GM12872 (cell line): ENCODE data around the gene ZNF668.

ENCODE experiments used
- CTCF ChIP-seq: IDR thresholded peaks from 3 replicates; pipeline ENCODE4 v1.5.1; 2011; ENCODE audit warnings: low read depth, mild to moderate bottlenecking, low read length, moderate library complexity; ENCODE audit not compliant: insufficient read depth

The ZNF668 gene

DNA sequence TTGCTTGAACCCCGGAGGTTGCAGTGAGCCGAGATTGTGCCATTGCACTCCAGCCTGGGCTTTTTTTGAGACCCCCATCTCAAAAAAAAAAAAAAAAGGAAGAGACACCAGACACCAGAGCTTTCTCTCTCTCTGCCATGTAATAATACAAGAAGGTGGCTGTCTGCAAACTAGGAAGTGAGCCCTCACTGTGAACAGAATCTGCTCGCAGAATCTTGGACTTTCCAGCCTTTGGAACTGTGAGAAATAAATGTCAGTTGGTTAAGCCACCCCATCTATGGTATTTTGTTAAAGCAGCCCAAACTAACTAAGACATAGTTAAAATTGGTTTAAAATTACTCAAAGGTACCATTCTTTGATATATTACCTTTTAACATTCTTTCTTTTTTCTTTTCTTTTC, 53.5 kb downstream of the ZNF668 start:
- no peak for TF ChIP-seq CTCF

DNA sequence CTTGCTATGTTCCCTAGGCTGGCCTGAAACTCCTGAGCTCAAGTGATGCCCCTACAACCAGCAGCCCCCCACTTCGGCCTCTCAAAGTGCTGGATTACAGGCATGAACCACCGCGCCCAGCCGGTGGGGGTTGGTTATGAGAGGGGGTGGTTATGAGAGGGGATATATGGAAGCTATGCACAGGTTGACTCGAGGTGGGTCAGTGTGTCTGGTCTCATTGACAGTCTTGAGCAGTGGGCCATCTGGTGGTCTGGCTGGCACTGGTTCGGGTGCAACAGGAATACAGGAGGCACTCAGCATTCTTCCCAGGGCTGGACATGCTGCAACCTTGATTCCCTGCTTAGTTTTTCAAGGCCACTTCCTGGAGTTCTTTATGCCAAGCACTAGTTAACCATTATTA, 58.0 kb downstream of the ZNF668 start:
- no peak for TF ChIP-seq CTCF
